ENCODE measurements around the gene ABL2. TPM values are rescaled to one million over a fixed set of nuclear protein-coding genes. Genes with fewer than 3 reads are reported as not detected.

The ABL2 gene
- total and polyA plus RNA-seq, 8 donors = 10.5 to 33.4 (median 11.6) TPM

- TF ChIP-seq, protein P1, sequence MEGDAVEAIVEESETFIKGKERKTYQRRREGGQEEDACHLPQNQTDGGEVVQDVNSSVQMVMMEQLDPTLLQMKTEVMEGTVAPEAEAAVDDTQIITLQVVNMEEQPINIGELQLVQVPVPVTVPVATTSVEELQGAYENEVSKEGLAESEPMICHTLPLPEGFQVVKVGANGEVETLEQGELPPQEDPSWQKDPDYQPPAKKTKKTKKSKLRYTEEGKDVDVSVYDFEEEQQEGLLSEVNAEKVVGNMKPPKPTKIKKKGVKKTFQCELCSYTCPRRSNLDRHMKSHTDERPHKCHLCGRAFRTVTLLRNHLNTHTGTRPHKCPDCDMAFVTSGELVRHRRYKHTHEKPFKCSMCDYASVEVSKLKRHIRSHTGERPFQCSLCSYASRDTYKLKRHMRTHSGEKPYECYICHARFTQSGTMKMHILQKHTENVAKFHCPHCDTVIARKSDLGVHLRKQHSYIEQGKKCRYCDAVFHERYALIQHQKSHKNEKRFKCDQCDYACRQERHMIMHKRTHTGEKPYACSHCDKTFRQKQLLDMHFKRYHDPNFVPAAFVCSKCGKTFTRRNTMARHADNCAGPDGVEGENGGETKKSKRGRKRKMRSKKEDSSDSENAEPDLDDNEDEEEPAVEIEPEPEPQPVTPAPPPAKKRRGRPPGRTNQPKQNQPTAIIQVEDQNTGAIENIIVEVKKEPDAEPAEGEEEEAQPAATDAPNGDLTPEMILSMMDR (IDR thresholded peaks at IDR 0.05) = no peak
- no peaks in the 10 kb centered on the region for H3K9me3 ChIP-seq
- H3K4me1 ChIP-seq = peaks cover 5 to 10% of the 10 kb centered on the region in 2 donors
- ATAC-seq = no peak
- peaks cover 0 to 15% of the 10 kb centered on the region in 2 donors for H3K36me3 ChIP-seq
- no peak overlapping the region for H3K27ac ChIP-seq
- intact Hi-C loops (cut with DNase I) = no loop called here
- H3K4me3 ChIP-seq = no peak overlapping the region
- DNase-seq = no peak
- H3K27me3 ChIP-seq = no peaks in the 10 kb centered on the region
These were observed 152.1 kb downstream of the ABL2 start for GRCh38 chr1:179077396-179077795.

DNA sequence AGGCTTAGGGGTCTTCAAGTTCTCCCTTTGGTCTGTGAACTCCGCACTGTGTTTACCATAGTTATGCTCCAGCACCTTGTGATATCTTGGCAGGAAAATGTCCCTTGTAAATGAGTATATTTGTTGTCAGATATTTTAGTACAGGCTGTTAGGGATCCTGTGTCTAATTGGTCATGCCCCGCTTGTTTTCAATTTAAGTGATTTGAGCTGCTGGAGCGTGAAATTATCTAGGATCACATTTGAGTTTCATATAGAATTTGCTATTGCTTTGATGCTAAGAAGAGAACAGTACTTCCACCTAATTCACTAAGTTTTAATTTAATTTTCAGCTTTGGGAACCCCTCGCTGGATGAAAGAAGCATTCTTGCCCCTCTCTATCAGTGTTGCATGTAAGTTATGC is 163.0 kb downstream of the ABL2 start:
- Histone ChIP-seq H3K27me3 (no peaks in the 10 kb centered on the region), H3K9me3 (no peaks in the 10 kb centered on the region), H3K4me1 (no peaks in the 10 kb centered on the region), H3K36me3 (peaks cover 0 to 55% of the 10 kb centered on the region in 2 donors), H3K4me3 (no peak overlapping the region), H3K27ac (no peak overlapping the region)
- intact Hi-C loops (cut with DNase I) = no loop called here
- DNase-seq = no peak
- TF ChIP-seq, protein P1 (IDR thresholded peaks at IDR 0.05) = no peak
- no peak for ATAC-seq

GRCh38 chr1:179061360-179062282 is 167.9 kb downstream of the ABL2 start:
- intact Hi-C loops (cut with DNase I) = no loop called here
- H3K27ac ChIP-seq = no peak overlapping the region
- no peaks in the 10 kb centered on the region for H3K9me3 ChIP-seq
- H3K36me3 ChIP-seq = peaks cover 0 to 28% of the 10 kb centered on the region in 2 donors
- TF ChIP-seq, protein P1 (IDR thresholded peaks at IDR 0.05) = no peak
- H3K4me1 ChIP-seq = no peaks in the 10 kb centered on the region
- no peaks in the 10 kb centered on the region for H3K27me3 ChIP-seq
- DNase-seq (no peak), ATAC-seq (no peak)
- no peak overlapping the region for H3K4me3 ChIP-seq

DNA sequence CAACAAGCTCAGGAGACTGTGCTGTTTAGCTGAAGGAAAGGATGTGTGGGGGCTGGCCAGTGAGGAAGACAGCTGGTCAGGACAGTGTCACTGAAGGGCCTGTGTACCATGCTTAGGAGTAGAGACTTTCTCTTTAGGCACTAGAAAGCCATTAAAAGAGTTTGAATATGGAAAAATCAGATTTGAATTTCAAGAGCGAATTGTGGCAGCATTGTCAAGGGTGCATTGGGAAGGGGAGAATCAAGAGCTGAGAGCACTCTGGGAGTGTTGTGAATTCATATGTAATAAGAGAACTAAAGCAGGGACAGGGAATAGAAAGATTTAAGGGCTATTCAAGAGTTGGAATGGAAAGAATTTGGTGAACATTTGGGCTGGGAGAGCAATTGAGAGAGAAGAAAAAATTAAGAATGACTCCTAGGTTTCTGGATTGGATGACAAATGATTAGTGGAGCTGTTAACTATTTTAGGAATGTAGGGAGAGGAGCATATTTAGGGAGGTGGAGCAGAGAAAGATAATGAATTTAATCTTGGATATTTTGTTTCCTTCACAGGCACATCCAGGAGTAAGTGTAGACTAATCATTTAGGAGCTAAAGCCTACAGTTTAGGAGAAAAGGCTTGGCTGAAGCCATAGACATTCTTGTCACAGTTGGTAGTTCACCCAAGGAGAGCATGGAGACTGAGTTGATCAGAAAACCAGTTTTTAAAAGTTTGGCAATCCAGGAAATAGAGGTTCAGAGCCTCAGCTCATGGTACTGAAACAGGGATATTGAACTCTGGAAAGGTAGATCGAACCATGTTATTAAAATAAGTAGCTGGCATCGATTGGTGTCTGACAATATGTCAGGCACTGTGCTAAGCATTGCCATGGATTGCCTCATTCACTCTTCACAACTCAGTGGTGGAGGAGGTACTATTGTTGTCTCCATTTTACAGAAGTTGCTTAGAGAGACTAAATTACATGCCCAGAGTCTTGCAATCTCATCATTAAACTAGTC is 170.7 kb downstream of the ABL2 start:
- Histone ChIP-seq H3K9me3 (no peaks in the 10 kb centered on the region), H3K36me3 (peaks cover 0 to 7% of the 10 kb centered on the region in 2 donors), H3K27ac (no peak overlapping the region), H3K4me1 (no peaks in the 10 kb centered on the region), H3K27me3 (no peaks in the 10 kb centered on the region), H3K4me3 (no peak overlapping the region)
- TF ChIP-seq, protein P1 (IDR thresholded peaks at IDR 0.05) = no peak
- intact Hi-C loops (cut with DNase I) = no loop called here
- DNase-seq = no peak
- ATAC-seq = peak; percentile 59

All from left lung (tissue), 10 donors.